ENCODE data around the gene PCDH10.

DNA sequence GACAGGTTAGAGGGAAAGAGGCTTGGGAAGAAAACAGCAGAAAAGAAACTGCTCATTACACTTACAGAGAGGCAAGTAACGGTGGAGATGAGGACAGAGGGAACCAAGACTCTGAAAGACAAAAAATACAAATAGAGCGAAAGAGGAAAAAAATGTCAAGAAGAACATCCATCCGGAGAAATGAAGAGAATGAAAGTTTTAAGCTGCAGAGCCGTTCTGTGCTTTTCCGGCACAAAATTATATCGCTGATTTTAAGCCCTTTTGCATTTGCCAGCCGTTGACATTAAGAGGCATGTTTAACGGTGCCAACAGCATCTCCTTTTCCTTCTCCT, 236 bp downstream of the PCDH10 start:
- TF ChIP-seq CTCF (IDR thresholded peaks at IDR 0.05) (no peak), POLR2A (IDR thresholded peaks at IDR 0.05) (no peak)

Data from thyroid gland (tissue), 4 donors.